Measurements from ENCODE around the gene LAMP1. TPM values are rescaled to one million over a fixed set of nuclear protein-coding genes. Genes with fewer than 3 reads are reported as not detected.

LAMP1 gene
- 198 and 206 TPM in 2 replicates for total RNA-seq

DNA sequence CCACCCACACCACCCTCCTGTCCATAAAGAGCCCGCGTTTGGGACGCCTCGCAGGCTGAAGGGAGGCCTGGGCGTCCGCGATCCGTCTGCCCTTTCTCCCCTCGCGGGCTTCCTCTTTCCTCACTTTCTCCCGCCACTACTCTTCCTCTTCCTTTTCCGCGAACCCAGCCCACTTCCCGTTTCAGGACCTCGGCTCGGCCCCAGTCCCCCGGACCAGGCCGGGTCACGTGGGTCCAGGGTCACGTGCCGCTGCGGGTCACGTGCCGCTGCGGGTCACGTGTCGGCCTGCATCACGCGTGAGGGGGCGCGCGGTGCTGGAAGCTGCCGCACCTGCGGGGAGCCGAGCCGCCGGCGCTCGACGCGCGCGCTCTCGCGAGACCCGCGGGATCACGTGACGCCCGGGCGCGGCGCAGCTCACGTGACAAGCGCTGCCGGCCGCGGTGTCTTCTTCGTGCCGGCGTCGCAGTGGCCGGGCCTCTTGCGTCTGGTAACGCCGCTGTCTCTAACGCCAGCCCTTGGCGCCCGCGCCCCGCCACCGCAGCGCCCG, at the start of gene LAMP1:
Gene LAMP1, plus strand, starts transcription at position 417 of the 547 bp plus-strand sequence. CDS start 196 bp downstream, outside the sequence.

Other genes with a start within 250 kb of the LAMP1 start
- gene F7, start 191.4 kb upstream of the LAMP1 start, total RNA-seq = not detected in 2 replicates
- gene F10, start 174.4 kb upstream of the LAMP1 start, total RNA-seq = 5.7 and 5.8 TPM in 2 replicates
- gene PROZ, start 138.6 kb upstream of the LAMP1 start, total RNA-seq = not detected in 2 replicates
- 66.5 and 70.4 TPM in 2 replicates for gene PCID2, start 88.6 kb upstream of the LAMP1 start, total RNA-seq
- 109 and 121 TPM in 2 replicates for gene CUL4A, start 87.6 kb upstream of the LAMP1 start, total RNA-seq
- 1.7 and 2.1 TPM in 2 replicates for gene GRTP1, start 66.9 kb downstream of the LAMP1 start, total RNA-seq
- gene ADPRHL1, start 156.2 kb downstream of the LAMP1 start, total RNA-seq = 0.37 and 0.53 TPM in 2 replicates
- gene DCUN1D2, start 193.5 kb downstream of the LAMP1 start, total RNA-seq = 8.2 and 9.5 TPM in 2 replicates

All from aortic smooth muscle cell (primary cell).